Stomach (tissue), 4 donors: ENCODE measurements around the gene CDK10.

Source experiments
- CTCF ChIP-seq, 7 experiments: fragments of 450-650 bp in 4 of 7; fragments of 200-600 bp in 3 of 7; sonication (generic) in 3 of 7; IDR thresholded peaks; one replicate each; pipeline ENCODE4 v1.5.1; 2016 to 2019; ENCODE audit warnings: antibody characterized with exemption in 7 of 7, control low read depth in 2 of 7, mild to moderate bottlenecking in 1 of 7
- POLR2A ChIP-seq, 4 donors: fragments of 450-650 bp; IDR thresholded peaks; one replicate each; pipeline ENCODE4 v1.6.1; 2016; ENCODE audit warnings: antibody characterized with exemption in 4 of 4, control low read depth in 2 of 4, mild to moderate bottlenecking in 1 of 4, moderate library complexity in 1 of 4

DNA sequence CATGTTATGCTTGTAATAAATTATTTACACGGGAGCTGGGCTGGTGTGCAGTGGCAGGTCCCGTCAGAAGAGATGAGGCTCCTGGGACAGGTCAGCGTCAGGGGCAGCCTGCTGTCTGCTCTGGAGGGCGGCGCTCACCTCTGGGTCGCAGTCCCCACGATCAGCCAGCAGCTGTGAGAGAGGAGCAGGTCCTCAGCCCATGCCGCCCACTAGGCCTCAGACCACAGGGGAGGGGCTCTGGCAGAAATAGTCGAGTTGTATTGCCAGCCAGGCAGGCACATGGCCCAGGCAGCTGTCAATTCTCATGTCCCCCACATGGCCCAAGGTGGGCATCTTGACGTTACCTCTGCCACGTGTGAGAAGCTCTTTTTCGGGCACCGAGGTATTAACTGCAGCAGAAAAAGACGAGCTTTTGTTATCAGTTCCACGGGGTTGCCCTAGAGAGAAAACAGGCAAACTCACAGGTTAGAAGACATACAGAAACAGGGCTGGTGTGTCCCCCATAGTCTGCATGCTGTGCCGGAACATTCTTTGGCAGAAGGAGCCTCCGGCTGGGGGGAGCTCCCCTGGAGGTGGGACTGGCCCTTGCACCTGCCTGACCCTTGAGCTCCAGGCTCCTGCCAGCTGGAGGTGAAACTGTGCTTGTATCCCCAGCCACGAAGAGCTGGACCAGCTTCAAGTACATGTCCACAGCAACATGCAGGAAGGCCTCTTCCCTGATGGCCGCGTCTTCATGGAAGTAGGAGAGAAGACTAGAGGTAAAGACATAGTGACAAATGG, 52.2 kb downstream of the CDK10 start:
- no peak for TF ChIP-seq CTCF (IDR thresholded peaks at IDR 0.05)
- TF ChIP-seq POLR2A (IDR thresholded peaks at IDR 0.05): no peak
